ENCODE results near the gene CALR. TPM values are rescaled to one million over a fixed set of nuclear protein-coding genes. Genes with fewer than 3 reads are reported as not detected.

The CALR gene
- 1,777 and 1,839 TPM in 2 replicates for total RNA-seq

DNA sequence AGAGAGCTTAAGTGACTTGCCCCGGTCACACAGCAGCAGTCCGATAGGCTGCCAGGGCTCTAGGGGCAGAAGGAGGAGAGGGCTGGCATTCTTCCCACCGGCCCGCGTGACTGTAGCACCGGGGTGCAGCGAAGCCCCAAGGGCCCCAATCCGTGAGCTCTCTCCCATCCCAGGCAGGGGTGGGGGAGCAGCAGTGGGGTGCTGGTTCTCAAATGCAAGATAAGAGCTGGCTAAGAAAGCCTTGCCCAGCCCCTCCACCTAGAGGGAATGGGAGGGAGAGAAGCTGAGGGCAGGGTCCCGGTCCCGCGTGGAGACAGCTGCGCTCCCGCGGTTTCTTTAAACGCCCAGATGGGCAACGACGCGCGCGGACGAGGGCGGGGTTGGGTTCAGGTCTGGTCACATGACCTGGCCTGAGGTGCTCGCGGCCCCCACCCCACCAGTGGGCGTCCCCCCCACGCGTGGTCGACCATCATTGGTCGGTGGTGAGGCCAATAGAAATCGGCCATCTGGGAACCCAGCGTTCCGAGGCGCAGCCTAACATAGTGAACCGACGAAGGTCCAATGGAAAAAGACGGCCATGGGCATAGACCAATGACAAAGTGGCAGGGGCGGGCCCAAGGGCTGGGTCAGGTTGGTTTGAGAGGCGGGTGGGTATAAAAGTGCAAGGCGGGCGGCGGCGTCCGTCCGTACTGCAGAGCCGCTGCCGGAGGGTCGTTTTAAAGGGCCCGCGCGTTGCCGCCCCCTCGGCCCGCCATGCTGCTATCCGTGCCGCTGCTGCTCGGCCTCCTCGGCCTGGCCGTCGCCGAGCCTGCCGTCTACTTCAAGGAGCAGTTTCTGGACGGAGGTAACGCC lies at the start of gene CALR:
Gene CALR, plus strand, starts transcription at position 683 of the 852 bp plus-strand sequence. Its CDS starts 71 bp downstream, at position 754.

DNA sequence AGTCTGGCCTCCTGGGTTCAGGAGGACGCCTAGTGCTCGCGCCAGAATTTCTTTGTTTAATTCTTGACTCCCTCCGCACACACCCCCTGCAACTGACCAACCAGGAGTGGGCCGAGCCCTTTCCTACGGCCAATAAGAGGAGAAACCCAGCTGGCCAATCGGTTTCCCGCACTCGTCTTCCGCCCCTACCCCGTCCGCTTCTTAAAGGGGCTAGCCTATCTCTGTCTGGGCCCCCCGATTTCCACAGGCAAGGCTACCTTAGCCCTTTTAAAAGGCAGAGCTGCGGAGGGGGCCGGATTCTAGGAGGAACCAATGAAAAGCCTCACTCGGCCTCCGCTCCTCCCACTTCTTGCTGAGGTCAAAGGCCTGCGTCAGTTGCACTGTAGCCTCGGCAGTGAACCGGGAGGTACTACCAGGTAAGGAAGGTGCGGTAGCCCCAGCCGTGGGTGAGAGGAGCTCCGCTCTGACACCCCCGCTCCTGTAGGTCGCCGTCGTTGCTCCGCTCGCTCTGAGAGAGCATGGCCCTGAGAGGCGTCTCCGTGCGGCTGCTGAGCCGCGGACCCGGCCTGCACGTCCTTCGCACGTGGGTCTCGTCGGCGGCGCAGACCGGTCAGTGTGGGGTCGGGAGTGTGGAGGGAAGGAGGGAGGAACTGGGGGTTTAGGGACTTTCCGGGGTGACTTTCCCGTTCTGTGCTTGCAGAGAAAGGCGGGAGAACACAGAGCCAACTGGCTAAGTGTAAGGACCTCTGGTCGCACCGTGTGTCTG lies 47.4 kb upstream of the CALR start, which contains the start of gene GCDH:
Gene GCDH, plus strand, starts transcription at position 374 of the 766 bp plus-strand sequence. Its CDS starts 145 bp downstream, at position 519.

DNA sequence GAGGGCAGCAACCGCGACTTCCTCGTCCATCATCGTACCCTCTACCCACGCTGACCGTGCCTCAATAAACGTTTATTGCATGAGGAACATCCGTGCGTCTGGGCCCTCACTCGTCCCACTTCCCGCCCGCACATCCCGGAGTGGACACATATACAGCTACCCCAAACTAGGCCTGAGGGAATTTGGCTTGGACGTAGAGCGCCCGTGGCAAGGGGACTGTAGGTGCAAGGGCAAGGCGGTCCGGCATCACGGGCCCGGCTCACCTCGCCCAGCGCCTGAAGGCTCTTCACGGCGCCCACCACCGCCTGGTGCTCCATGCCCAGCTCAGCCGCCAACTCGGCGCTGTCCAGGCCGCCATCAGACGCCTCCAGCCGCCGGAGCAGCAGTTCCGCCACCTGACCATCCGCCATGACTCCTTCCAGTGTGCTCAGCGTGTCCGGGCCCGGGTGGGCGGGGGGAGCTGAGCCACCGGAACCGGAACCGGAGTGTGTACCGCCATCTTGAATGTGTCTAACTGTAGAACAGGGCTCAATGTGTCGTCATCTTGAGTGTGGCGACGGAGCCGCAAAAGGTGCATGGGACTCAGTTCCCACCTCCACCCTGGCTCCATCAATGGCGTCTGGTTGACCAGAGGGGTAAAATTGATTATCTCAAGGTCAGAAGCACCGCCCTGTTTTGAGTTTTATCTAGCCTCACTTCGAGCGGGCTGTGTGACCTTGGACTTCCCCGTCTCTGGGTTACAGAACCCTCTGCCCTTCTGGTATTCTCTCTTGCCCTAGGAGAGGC lies 4.9 kb upstream of the CALR start, which contains the start of gene FARSA:
Gene FARSA, minus strand, starts transcription at position 425 of the 786 bp plus-strand sequence. Its CDS starts 15 bp downstream, at position 410.

DNA sequence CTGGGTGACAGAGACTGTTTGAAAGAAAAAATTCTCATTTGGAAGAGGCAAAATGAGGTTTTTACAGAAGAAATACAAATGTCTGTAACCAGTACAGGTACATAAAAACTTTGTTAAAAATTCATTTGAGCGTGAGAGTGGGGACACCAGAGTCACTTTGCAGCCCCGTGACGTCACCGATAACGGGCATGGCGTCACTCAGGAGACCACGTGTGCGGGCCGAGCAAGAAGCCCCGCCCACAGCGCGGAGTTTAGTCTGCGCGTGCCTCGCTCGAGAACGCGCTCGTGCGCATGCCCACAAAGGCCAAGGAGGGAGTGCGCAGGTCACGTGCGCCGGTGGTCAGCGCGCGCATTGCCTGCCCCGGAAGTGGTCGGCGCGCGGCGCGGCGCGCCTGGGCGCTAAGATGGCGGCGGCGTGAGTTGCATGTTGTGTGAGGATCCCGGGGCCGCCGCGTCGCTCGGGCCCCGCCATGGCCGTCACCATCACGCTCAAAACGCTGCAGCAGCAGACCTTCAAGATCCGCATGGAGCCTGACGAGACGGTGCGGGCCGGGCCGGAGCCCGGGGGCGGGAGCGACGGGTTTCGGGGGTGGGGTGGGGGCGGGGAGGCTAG lies 7.2 kb downstream of the CALR start, which contains the start of gene RAD23A:
Gene RAD23A, plus strand, starts transcription at position 384 of the 613 bp plus-strand sequence. Its CDS starts 87 bp downstream, at position 471.

DNA sequence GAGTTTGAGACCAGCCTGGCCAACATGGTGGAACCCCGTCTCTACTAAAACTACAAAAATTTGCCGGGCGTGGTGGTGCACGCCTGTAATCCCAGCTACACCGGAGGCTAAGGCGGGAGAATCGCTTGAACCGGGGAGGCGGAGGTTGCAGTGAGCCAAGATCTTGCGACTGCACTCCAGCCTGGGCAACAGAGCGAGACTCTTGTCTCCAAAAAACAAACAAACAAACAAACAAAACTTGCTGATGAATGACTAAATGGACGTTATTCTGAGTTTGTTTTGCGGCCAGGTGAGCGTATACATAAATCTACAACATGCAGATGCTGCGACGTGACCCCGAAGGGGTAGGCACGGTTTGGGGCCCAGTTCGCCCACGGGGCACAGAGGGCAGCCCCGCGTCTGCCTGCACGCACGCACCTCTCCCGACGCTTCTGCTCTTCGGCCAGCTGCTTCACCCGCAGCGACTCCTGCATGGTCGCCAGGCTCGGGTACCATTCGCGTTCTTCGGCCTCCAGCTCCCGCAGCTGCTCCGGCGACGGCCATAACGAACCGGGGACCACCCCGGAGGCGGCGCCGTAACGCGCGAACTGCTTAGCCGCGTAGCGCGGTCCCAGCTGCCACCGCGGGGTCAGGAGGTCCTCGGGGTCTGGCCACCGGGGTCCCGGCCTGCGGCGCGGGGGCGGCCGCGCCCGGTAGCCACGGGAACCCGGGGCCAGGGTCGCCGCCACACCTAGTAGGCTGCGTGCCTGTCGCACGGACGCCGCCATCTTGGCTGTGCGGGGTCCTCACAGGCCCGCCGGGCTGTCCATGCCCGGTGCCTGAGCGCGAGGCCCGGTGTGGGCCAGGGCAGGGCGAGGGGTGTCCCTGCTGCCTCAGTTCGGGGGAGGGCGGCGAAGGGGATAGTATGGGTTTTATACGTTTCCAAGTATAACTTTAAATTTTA lies 18.3 kb downstream of the CALR start, which contains the start of gene GADD45GIP1:
Gene GADD45GIP1, minus strand, starts transcription at position 778 of the 943 bp plus-strand sequence. Its CDS starts 11 bp downstream, at position 767.

DNA sequence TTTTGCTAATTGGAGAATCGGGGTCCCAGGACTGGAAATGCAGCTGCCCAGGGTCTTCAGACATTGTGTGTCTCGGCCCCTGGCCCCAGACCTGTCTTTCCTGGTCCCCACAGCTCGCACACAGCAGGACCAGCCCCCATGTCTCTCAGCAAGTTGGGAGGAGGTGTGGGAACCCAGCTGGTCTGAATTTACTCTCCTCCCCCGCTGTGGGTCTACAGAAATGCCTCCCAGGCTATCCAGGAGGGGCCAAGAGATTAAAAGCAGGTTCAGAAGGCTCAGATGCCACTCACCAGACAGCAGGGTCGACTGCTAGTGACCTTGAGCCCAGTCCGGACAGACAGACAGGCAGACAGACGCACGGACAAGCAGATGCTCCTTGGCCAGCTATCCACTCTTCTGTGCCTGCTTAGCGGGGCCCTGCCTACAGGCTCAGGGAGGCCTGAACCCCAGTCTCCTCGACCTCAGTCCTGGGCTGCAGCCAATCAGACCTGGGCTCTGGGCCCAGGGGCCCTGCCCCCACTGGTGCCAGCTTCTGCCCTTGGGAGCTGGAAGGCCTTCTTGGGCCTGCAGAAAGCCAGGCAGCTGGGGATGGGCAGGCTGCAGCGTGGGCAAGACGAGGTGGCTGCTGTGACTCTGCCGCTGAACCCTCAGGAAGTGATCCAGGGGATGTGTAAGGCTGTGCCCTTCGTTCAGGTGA lies 31.0 kb downstream of the CALR start, which contains the start of gene DAND5:
Gene DAND5, plus strand, starts transcription at position 285 of the 697 bp plus-strand sequence. Its CDS starts 85 bp downstream, at position 370.

Other genes with a start within 250 kb of the CALR start
- 5.5 and 6.4 TPM in 2 replicates for gene FBXW9, start 242.0 kb upstream of the CALR start, total RNA-seq
- gene TNPO2, start 214.7 kb upstream of the CALR start, total RNA-seq, result 50.6 and 71.6 TPM in 2 replicates
- gene TRIR, start 203.9 kb upstream of the CALR start, total RNA-seq, result 78.1 and 93.8 TPM in 2 replicates
- gene GET3, start 201.1 kb upstream of the CALR start, total RNA-seq, result 61.8 and 67.5 TPM in 2 replicates
- not detected in 2 replicates for gene BEST2, start 186.8 kb upstream of the CALR start, total RNA-seq
- gene HOOK2, start 163.1 kb upstream of the CALR start, total RNA-seq, result 18.5 and 26.7 TPM in 2 replicates
- gene JUNB, start 147.1 kb upstream of the CALR start, total RNA-seq, result 77.3 and 101 TPM in 2 replicates
- gene PRDX2, start 136.8 kb upstream of the CALR start, total RNA-seq, result 188 and 217 TPM in 2 replicates
- gene THSD8, start 136.5 kb upstream of the CALR start, total RNA-seq, result 0.13 TPM in 1 of 2 replicates, not detected in the other
- 8.8 and 9.9 TPM in 2 replicates for gene RNASEH2A, start 132.0 kb upstream of the CALR start, total RNA-seq
- gene RTBDN, start 104.0 kb upstream of the CALR start, total RNA-seq, result not detected in 2 replicates
- 0.07 and 0.36 TPM in 2 replicates for gene MAST1, start 100.1 kb upstream of the CALR start, total RNA-seq
- 40.5 and 57.0 TPM in 2 replicates for gene DNASE2, start 57.2 kb upstream of the CALR start, total RNA-seq
- gene KLF1, start 51.4 kb upstream of the CALR start, total RNA-seq, result not detected in 2 replicates
- gene GCDH, start 47.4 kb upstream of the CALR start, total RNA-seq, result 16.0 and 23.4 TPM in 2 replicates
- gene SYCE2, start 19.3 kb upstream of the CALR start, total RNA-seq, result 0.07 and 0.23 TPM in 2 replicates
- gene FARSA, start 4.9 kb upstream of the CALR start, total RNA-seq, result 71.0 and 86.5 TPM in 2 replicates
- 108 and 160 TPM in 2 replicates for gene RAD23A, start 7.3 kb downstream of the CALR start, total RNA-seq
- 9.5 and 12.9 TPM in 2 replicates for gene GADD45GIP1, start 18.6 kb downstream of the CALR start, total RNA-seq
- 0.07 and 0.13 TPM in 2 replicates for gene DAND5, start 31.0 kb downstream of the CALR start, total RNA-seq
- gene NFIX, start 56.9 kb downstream of the CALR start, total RNA-seq, result 125 and 151 TPM in 2 replicates
- gene LYL1, start 164.2 kb downstream of the CALR start, total RNA-seq, result 0.91 and 1.3 TPM in 2 replicates
- gene TRMT1, start 178.1 kb downstream of the CALR start, total RNA-seq, result 26.5 and 39.4 TPM in 2 replicates
- gene NACC1, start 179.7 kb downstream of the CALR start, total RNA-seq, result 67.1 and 96.6 TPM in 2 replicates
- 35.2 and 42.2 TPM in 2 replicates for gene STX10, start 211.8 kb downstream of the CALR start, total RNA-seq
- 13.2 and 25.9 TPM in 2 replicates for gene IER2, start 211.8 kb downstream of the CALR start, total RNA-seq

All from smooth muscle cell of the pulmonary artery (primary cell).